PC-3 (cell line): ENCODE results near the gene SLC12A8. TPM values are rescaled to one million over a fixed set of nuclear protein-coding genes. Genes with fewer than 3 reads are reported as not detected.

Experiments
- ATAC-seq: fragments of 200-7000 bp; cut with Tn5 transposase; 2 replicates; pipeline ENCODE4 v1.9.1; 2020; ENCODE audit warnings: mild to moderate bottlenecking, moderate library complexity
- BruUV-seq: library from RNA; stranded (reverse); fragments of 400-500 nt; replicated peaks from 2 replicates; lab custom pipeline; 2021; lab: Mats Ljungman, UMichigan
- CTCF ChIA-PET: fragments of 300-600 bp; sonication (Branson Sonifier 250); formaldehyde crosslinking; loops from one replicate; lab custom pipeline; 2022; ENCODE audit warnings: antibody characterized with exemption; lab: Charles Lee
- POLR2A ChIA-PET: fragments of 300-600 bp; sonication (Branson Sonifier 250); formaldehyde crosslinking; loops from one replicate; lab custom pipeline; 2022; ENCODE audit warnings: antibody characterized with exemption; ENCODE audit not compliant: unreplicated experiment; lab: Charles Lee
- DNase-seq: peaks from one replicate; pipeline ENCODE4 v3.0.0-alpha.2; 2015
- H2AFZ ChIP-seq: fragments of 300-600 bp; sonication (generic); 2 replicates; pipeline ENCODE4 v1.6.0; 2016; ENCODE audit warnings: antibody characterized with exemption, low read length
- H3F3A ChIP-seq: fragments of 300-600 bp; sonication (generic); one replicate; pipeline ENCODE4 v1.6.0; 2017; ENCODE audit warnings: antibody characterized with exemption, low read length, control low read depth, mild to moderate bottlenecking; ENCODE audit not compliant: unreplicated experiment
- H3K27ac ChIP-seq: fragments of 300-600 bp; sonication (generic); 2 replicates; pipeline ENCODE4 v1.5.1; 2016; ENCODE audit warnings: mild to moderate bottlenecking, low read length
- H3K27me3 ChIP-seq: fragments of 300-600 bp; sonication (generic); 2 replicates; pipeline ENCODE4 v1.6.1; 2016; ENCODE audit warnings: low read length, mixed read lengths
- H3K36me3 ChIP-seq: fragments of 300-600 bp; sonication (generic); 2 replicates; pipeline ENCODE4 v1.6.1; 2016; ENCODE audit warnings: low read depth, mixed run types, low read length, mixed read lengths
- H3K4me1 ChIP-seq: fragments of 300-600 bp; sonication (generic); 2 replicates; pipeline ENCODE4 v1.5.1; 2016; ENCODE audit warnings: low read length; ENCODE audit not compliant: insufficient read depth
- H3K4me2 ChIP-seq: fragments of 300-600 bp; sonication (generic); 2 replicates; pipeline ENCODE4 v1.6.0; 2016; ENCODE audit warnings: low read length
- H3K4me3 ChIP-seq: fragments of 300-600 bp; sonication (generic); 2 replicates; pipeline ENCODE4 v1.5.1; 2016; ENCODE audit warnings: mild to moderate bottlenecking, low read length, mixed read lengths
- H3K79me2 ChIP-seq: fragments of 300-600 bp; sonication (generic); 2 replicates; pipeline ENCODE4 v1.6.1; 2017; ENCODE audit warnings: low read length, mixed read lengths
- H3K9ac ChIP-seq: fragments of 300-600 bp; sonication (generic); 2 replicates; pipeline ENCODE4 v1.6.0; 2016; ENCODE audit warnings: mild to moderate bottlenecking, low read length
- H3K9me2 ChIP-seq: fragments of 300-600 bp; sonication (generic); replicated peaks from 2 replicates; pipeline ENCODE4 v1.6.1; 2016; ENCODE audit warnings: mixed run types, low read length, mixed read lengths
- H3K9me3 ChIP-seq: fragments of 300-600 bp; sonication (generic); 2 replicates; pipeline ENCODE4 v1.6.1; 2016; ENCODE audit warnings: low read length, mixed read lengths
- H4K20me1 ChIP-seq: fragments of 300-600 bp; sonication (generic); 2 replicates; pipeline ENCODE4 v1.6.1; 2016; ENCODE audit warnings: low read length, mixed read lengths
- EZH2 ChIP-seq: fragments of 300-600 bp; sonication (generic); IDR thresholded peaks from one replicate; pipeline ENCODE4 v1.6.1; 2017; ENCODE audit warnings: antibody characterized with exemption, mild to moderate bottlenecking, low read length; ENCODE audit not compliant: unreplicated experiment
- EZH2phosphoT487 ChIP-seq: fragments of 300-600 bp; sonication (generic); IDR thresholded peaks from 2 replicates; pipeline ENCODE4 v1.6.1; 2018; ENCODE audit warnings: mild to moderate bottlenecking, antibody characterized with exemption, low read length, borderline replicate concordance
- intact Hi-C: fragments of 100-400 bp; cut with micrococcal nuclease; formaldehyde crosslinking; loops from 2 replicates; pipeline ENCODE4 v1.9.0; 2023
- total RNA-seq: library from RNA; depleted of rRNA; stranded (reverse); fragments of >200 nt; gene quantifications from 2 replicates; pipeline ENCODE4 v1.2.3, GENCODE V29; 2014
- TF ChIP-seq, protein P1 (sequence below): fragments of 300-600 bp; sonication (generic); conservative IDR thresholded peaks from 2 replicates; pipeline ENCODE4 v1.5.1; 2017; ENCODE audit warnings: antibody characterized with exemption, low read depth, mild to moderate bottlenecking, low read length

The SLC12A8 gene
- total RNA-seq, 1 experiment from 2014 or later, result 11.0 TPM

DNA sequence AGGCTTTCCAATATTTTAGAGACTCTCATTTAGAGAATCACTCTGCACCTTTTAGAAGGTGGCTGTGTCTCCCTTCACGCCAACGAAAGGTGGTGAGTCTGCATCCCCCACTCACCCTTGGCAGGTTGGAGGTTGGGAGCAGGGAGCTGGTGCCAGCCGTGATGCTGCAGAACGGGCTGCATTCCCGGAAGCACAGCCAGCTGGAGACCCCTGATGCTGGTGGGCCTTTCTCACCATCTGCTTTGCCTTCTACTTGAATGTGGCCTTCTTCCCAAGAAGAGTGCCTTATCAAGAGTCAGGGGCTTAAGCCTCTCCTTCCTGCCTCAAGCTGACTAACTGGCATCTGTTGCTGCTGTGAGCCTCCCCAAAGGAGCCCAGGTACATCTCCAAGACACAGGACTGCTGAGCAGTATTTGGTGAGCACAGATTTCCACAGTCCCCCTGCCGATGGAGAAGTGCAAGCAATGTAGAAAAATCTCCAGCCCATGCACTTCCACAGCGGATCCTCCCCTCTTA, 139.1 kb downstream of the SLC12A8 start:
- POLR2A ChIA-PET, result no interaction called here
- no peak for ATAC-seq
- H3K27ac ChIP-seq, result no peak overlapping the region
- TF ChIP-seq, protein P1, sequence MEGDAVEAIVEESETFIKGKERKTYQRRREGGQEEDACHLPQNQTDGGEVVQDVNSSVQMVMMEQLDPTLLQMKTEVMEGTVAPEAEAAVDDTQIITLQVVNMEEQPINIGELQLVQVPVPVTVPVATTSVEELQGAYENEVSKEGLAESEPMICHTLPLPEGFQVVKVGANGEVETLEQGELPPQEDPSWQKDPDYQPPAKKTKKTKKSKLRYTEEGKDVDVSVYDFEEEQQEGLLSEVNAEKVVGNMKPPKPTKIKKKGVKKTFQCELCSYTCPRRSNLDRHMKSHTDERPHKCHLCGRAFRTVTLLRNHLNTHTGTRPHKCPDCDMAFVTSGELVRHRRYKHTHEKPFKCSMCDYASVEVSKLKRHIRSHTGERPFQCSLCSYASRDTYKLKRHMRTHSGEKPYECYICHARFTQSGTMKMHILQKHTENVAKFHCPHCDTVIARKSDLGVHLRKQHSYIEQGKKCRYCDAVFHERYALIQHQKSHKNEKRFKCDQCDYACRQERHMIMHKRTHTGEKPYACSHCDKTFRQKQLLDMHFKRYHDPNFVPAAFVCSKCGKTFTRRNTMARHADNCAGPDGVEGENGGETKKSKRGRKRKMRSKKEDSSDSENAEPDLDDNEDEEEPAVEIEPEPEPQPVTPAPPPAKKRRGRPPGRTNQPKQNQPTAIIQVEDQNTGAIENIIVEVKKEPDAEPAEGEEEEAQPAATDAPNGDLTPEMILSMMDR, result no peak
- TF ChIP-seq EZH2 (no peak), EZH2phosphoT487 (no peak)
- CTCF ChIA-PET, result no interaction called here
- no peaks in the 10 kb centered on the region for H3K4me1 ChIP-seq
- H3K79me2 ChIP-seq, result no peaks in the 10 kb centered on the region
- H3K9ac ChIP-seq, result no peak overlapping the region
- no peaks in the 10 kb centered on the region for H4K20me1 ChIP-seq
- H2AFZ ChIP-seq, result no peak overlapping the region
- H3K4me3 ChIP-seq, result no peak overlapping the region
- no TSS peak for BruUV-seq
- intact Hi-C loops, result no loop called here
- no peaks in the 10 kb centered on the region for H3K9me3 ChIP-seq
- no peaks in the 10 kb centered on the region; the same call in 1 of the 2 replicates for H3K36me3 ChIP-seq
- no peaks in the 10 kb centered on the region for H3F3A ChIP-seq
- no peaks in the 10 kb centered on the region for H3K9me2 ChIP-seq
- no peak for DNase-seq
- H3K27me3 ChIP-seq, result no peaks in the 10 kb centered on the region
- H3K4me2 ChIP-seq, result no peak overlapping the region

DNA sequence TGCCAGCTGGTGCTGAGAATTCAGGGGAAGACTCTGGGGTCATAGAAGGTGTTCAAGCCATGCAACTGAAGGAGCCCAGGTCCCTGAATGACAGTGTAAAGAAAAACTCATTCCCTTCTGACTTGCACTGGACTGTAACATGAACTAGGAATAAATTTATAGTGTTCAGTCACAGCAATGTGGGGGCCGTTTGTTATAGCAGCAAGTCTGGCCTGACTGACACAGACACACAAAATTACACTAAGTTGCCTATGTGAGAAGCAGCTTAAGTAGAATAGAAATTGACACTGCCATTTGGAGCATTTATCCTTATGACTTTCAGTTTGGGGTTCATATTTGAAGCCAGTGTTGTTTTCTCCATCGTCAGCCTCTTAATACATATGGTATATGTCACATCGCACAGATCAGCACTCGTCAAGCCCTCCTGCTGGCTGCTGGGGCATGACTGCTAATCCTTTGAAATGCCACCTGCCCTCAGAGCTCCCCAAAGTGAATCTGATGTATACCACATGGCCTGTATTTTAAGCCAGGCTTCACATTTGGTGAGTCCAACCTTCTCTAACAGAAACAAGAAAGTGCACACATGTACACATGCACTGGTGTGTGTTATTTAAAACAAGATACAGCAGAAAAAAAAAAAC, 139.7 kb downstream of the SLC12A8 start:
- H3K4me2 ChIP-seq, result no peak overlapping the region
- intact Hi-C loops, result no loop called here
- POLR2A ChIA-PET, result no interaction called here
- H4K20me1 ChIP-seq, result no peaks in the 10 kb centered on the region
- no peak overlapping the region for H3K9ac ChIP-seq
- no peaks in the 10 kb centered on the region for H3K36me3 ChIP-seq
- H3K27me3 ChIP-seq, result no peaks in the 10 kb centered on the region
- no peak overlapping the region for H2AFZ ChIP-seq
- H3K27ac ChIP-seq, result no peak overlapping the region
- H3K9me3 ChIP-seq, result no peaks in the 10 kb centered on the region
- no peaks in the 10 kb centered on the region for H3F3A ChIP-seq
- no peaks in the 10 kb centered on the region for H3K4me1 ChIP-seq
- ATAC-seq (no peak), DNase-seq (no peak)
- TF ChIP-seq EZH2phosphoT487 (no peak), EZH2 (no peak)
- TF ChIP-seq, protein P1, result no peak
- no peaks in the 10 kb centered on the region for H3K79me2 ChIP-seq
- H3K4me3 ChIP-seq, result no peak overlapping the region
- no peaks in the 10 kb centered on the region for H3K9me2 ChIP-seq
- CTCF ChIA-PET, result no interaction called here
- no TSS peak for BruUV-seq

DNA sequence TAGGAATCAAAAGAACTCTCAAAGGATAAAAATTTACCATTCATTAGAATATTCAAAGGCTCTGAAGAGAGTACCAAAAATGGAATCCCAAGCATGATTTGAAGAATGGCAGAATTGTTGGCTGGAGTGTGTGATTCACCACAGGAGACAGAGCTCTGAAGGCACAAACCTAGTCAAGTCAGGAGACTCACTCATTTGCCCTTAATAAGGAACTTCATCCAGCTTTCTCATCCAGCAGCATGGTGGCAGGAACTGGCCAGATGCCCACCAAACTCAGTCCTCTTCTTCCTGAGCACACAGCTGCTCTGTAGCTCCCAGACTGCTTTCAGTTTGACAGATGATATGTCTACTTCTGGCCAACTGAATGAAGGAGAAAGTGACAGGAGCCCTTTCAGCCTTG, 140.2 kb downstream of the SLC12A8 start:
- ChIA-PET CTCF (no interaction called here), POLR2A (no interaction called here)
- H3K4me3 ChIP-seq, result no peak overlapping the region
- H3K9ac ChIP-seq, result no peak overlapping the region
- 0 out of 2 replicates have a peak, but pooled peaks cover 2% of the 10 kb centered on the region for H3K4me1 ChIP-seq
- H3K79me2 ChIP-seq, result no peaks in the 10 kb centered on the region
- no peaks in the 10 kb centered on the region for H3F3A ChIP-seq
- intact Hi-C loops, result no loop called here
- no peak overlapping the region for H3K4me2 ChIP-seq
- H2AFZ ChIP-seq, result no peak overlapping the region
- no peak for DNase-seq
- no peak for ATAC-seq
- no peaks in the 10 kb centered on the region for H3K36me3 ChIP-seq
- BruUV-seq, result no TSS peak
- H3K9me2 ChIP-seq, result no peaks in the 10 kb centered on the region
- H4K20me1 ChIP-seq, result no peaks in the 10 kb centered on the region
- no peaks in the 10 kb centered on the region for H3K9me3 ChIP-seq
- H3K27ac ChIP-seq, result no peak overlapping the region
- no peaks in the 10 kb centered on the region for H3K27me3 ChIP-seq
- TF ChIP-seq, protein P1, result no peak
- TF ChIP-seq EZH2 (no peak), EZH2phosphoT487 (no peak)
